ENCODE results near the gene RAB37. TPM values are rescaled to one million over a fixed set of nuclear protein-coding genes. Genes with fewer than 3 reads are reported as not detected.

The RAB37 gene
- polyA plus RNA-seq, 1 of the 3 experiments (the other 2 are of a cell fraction): 0.25 TPM

GRCh38 chr17:74723891-74724290 is 13.2 kb upstream of the RAB37 start:
- H2AFZ ChIP-seq (ENCODE audit: low read depth): no peak overlapping the region
- H3K36me3 ChIP-seq (replicated peaks in 1 of 2; ENCODE audit: control insufficient read depth in 1 of 2, insufficient read depth in 2 of 2, low read length in 1 of 2): no peaks in the 10 kb centered on the region
- POLR2A ChIA-PET: no interaction called here
- WGBS (ENCODE audit: low lambda C conversion rate): 32% methylated on average over 5 of the region's 5 CpGs
- H3K79me2 ChIP-seq (ENCODE audit: insufficient read depth): no peaks in the 10 kb centered on the region
- no peak overlapping the region for H3K4me3 ChIP-seq (ENCODE audit: low read depth in 2 of 2, low read length in 1 of 2)
- H3F3A ChIP-seq (replicated peaks; ENCODE audit: insufficient read depth): peaks cover 7% of the 10 kb centered on the region
- H3K9me3 ChIP-seq: no peaks in the 10 kb centered on the region
- H3K4me2 ChIP-seq: no peak overlapping the region
- TF ChIP-seq SMC3 (IDR thresholded peaks at IDR 0.05; ENCODE audit: low read depth, low read length) (no peak), REST (IDR thresholded peaks at IDR 0.05; ENCODE audit: low read depth, low read length) (no peak), USF2 (IDR thresholded peaks at IDR 0.05; ENCODE audit: borderline replicate concordance, low read depth, low read length) (no peak), ZBTB33 (IDR thresholded peaks at IDR 0.05; ENCODE audit: borderline replicate concordance, low read depth) (no peak), EZH2phosphoT487 (IDR thresholded peaks at IDR 0.05; ENCODE audit: borderline replicate concordance, low read depth) (no peak), MEF2A (IDR thresholded peaks at IDR 0.05; ENCODE audit: borderline replicate concordance, low read depth) (no peak), TCF12 (IDR thresholded peaks at IDR 0.05) (no peak), USF1 (IDR thresholded peaks at IDR 0.05; ENCODE audit: borderline replicate concordance, low read depth) (no peak)
- TF ChIP-seq, protein P1, sequence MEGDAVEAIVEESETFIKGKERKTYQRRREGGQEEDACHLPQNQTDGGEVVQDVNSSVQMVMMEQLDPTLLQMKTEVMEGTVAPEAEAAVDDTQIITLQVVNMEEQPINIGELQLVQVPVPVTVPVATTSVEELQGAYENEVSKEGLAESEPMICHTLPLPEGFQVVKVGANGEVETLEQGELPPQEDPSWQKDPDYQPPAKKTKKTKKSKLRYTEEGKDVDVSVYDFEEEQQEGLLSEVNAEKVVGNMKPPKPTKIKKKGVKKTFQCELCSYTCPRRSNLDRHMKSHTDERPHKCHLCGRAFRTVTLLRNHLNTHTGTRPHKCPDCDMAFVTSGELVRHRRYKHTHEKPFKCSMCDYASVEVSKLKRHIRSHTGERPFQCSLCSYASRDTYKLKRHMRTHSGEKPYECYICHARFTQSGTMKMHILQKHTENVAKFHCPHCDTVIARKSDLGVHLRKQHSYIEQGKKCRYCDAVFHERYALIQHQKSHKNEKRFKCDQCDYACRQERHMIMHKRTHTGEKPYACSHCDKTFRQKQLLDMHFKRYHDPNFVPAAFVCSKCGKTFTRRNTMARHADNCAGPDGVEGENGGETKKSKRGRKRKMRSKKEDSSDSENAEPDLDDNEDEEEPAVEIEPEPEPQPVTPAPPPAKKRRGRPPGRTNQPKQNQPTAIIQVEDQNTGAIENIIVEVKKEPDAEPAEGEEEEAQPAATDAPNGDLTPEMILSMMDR (IDR thresholded peaks at IDR 0.05): no peak
- TF ChIP-seq, protein P2, sequence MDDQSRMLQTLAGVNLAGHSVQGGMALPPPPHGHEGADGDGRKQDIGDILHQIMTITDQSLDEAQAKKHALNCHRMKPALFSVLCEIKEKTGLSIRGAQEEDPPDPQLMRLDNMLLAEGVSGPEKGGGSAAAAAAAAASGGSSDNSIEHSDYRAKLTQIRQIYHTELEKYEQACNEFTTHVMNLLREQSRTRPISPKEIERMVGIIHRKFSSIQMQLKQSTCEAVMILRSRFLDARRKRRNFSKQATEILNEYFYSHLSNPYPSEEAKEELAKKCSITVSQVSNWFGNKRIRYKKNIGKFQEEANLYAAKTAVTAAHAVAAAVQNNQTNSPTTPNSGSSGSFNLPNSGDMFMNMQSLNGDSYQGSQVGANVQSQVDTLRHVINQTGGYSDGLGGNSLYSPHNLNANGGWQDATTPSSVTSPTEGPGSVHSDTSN (IDR thresholded peaks at IDR 0.05): no peak
- TF ChIP-seq, protein P3, sequence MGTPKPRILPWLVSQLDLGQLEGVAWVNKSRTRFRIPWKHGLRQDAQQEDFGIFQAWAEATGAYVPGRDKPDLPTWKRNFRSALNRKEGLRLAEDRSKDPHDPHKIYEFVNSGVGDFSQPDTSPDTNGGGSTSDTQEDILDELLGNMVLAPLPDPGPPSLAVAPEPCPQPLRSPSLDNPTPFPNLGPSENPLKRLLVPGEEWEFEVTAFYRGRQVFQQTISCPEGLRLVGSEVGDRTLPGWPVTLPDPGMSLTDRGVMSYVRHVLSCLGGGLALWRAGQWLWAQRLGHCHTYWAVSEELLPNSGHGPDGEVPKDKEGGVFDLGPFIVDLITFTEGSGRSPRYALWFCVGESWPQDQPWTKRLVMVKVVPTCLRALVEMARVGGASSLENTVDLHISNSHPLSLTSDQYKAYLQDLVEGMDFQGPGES (IDR thresholded peaks at IDR 0.05; ENCODE audit: low read depth, low read length): no peak
- no peaks in the 10 kb centered on the region; the same call in 1 of the 2 replicates for H3K27me3 ChIP-seq (ENCODE audit: insufficient read depth)
- H3K27ac ChIP-seq (ENCODE audit: low read depth in 2 of 2, low read length in 1 of 2): no peak overlapping the region
- H3K9me2 ChIP-seq: no peaks in the 10 kb centered on the region
- no peak overlapping the region for H3K9ac ChIP-seq
- H4K20me1 ChIP-seq (ENCODE audit: insufficient read depth): no peaks in the 10 kb centered on the region
- CTCF ChIA-PET: interaction anchor here (1.2 to 10.0 kb wide), 5 partner anchors 12 to 158 kb away, joined by 3 to 77 read pairs (median 6); partner anchors contain the start of gene RAB37
- no peak for DNase-seq
- H3K4me1 ChIP-seq (ENCODE audit: control insufficient read depth in 1 of 2, insufficient read depth in 2 of 2, low read depth in 1 of 2, low read length in 1 of 2): no peaks in the 10 kb centered on the region

Measured in SK-N-SH (cell line).